NCI-H82 treated with DMSO at 0.1 percent for 48 hours (cell line): ENCODE data around the gene PNISR.

Experiments
- DNase-seq: peaks from one replicate; lab custom pipeline; 2025; ENCODE audit not compliant: unreplicated experiment; lab: John Stamatoyannopoulos, UW

PNISR gene

GRCh38 chr6:99412065-99412464 lies 13.0 kb downstream of the PNISR start:
- DNase-seq = no peak

- DNase-seq = no peak
Observed at GRCh38 chr6:99409672-99410071, 15.4 kb downstream of the PNISR start.

DNA sequence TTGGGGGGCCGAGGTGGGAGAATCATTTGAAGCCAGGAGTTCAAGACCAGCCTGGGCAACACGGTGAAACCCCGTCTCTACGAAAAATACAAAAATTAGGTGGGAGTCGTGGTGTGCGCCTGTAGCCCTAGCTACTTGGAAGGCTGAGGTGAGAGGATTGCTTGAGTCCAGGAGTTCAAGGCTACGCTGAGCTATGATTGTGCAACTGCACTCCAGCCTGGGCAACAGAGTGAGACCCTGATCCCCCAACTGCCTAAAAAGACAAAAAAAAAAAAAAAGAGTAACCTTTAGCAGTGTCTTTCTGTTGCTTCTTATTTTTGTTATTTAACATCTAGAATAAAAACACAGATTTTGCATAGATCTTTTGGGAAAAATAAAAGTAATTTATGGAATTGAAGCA lies 18.0 kb downstream of the PNISR start:
- no peak for DNase-seq

GRCh38 chr6:99402448-99402847 lies 22.7 kb downstream of the PNISR start:
- DNase-seq = no peak

DNA sequence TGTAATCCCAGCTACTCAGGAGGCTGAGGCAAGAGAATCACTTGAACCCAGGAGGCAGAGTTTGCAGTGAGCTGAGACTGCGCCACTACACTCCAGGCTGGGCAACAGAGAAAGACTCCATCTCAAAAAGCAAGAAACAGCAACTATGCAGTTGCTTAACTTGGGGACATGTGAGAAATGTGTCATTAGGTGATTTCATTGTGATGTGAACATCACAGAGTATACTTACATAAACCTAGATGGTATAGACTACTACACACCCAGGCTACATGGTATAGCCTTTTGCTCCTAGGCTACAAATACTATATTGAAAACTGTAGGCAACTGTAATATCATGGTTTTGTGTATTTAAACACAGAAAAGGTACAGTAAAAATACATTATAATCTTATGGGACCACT lies 27.8 kb downstream of the PNISR start:
- no peak for DNase-seq

GRCh38 chr6:99393698-99394531 lies 31.2 kb downstream of the PNISR start, which contains the start of gene COQ3:
COQ3 (minus strand) TSS chr6:99394195; CDS start chr6:99394179, 16 bp downstream.
- peak; percentile 44 for DNase-seq

GRCh38 chr6:99393366-99393697 lies 31.8 kb downstream of the PNISR start:
- DNase-seq = no peak

GRCh38 chr6:99390896-99391295 lies 34.2 kb downstream of the PNISR start:
- DNase-seq = no peak

DNA sequence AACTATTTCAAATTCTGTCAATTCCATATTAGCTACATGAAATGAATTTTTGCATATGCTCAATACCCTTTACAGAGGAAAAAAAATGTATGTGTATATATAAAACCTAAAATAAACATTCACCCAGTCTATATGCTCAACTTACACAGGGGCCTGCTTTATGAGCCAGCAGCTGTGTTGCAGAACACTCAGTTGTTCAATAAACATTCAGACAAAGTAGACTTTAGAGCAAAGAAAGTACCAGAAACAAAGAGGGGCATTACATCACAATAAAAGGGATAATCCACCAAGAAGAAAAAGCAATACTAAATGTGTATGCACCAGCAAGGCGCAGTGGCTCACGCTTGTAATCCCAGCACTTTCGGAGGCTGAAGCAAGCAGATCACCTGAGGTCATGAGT lies 40.6 kb downstream of the PNISR start:
- no peak for DNase-seq

DNA sequence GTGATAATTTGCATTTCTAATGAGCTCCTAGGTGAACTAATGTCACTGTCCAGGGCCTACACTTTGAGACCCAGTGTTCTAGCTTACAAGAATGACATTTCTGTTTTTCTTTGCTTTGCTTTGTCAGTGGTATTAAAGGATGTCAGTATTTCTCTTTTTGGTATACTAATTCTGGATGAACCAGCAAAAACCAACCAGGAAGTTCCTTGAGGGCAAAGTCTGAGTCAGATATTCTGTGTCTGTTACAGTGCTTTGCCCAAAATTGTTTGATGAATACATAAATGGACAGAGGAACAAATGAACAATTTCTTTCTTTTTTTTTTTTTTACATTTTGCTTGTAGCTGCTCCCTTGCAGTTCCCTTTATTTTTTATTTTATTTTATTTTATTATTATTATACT lies 46.5 kb downstream of the PNISR start:
- DNase-seq = no peak

GRCh38 chr6:99369533-99369932 lies 55.6 kb downstream of the PNISR start:
- no peak for DNase-seq

DNA sequence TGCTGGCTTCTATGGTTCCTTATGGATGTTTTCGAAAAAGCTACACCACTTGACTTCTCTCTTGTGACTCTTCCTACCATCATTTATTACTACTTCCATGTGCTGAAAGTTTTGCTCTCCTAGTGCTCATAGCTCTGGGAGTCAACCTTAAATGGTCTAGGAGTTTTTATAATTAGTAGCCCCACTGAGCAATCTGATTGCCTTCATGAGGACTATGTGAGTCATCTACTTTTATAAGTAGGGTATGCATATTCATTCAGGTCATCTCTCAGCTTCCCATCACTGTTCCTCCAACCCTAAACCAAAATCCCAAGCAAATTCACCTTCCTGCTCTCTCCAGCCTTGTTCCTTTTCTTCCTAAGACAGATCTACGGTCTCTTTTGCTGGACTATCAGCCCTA lies 58.3 kb downstream of the PNISR start:
- no peak for DNase-seq

- DNase-seq = no peak
Observed at GRCh38 chr6:99364026-99364425, 61.1 kb downstream of the PNISR start.

DNA sequence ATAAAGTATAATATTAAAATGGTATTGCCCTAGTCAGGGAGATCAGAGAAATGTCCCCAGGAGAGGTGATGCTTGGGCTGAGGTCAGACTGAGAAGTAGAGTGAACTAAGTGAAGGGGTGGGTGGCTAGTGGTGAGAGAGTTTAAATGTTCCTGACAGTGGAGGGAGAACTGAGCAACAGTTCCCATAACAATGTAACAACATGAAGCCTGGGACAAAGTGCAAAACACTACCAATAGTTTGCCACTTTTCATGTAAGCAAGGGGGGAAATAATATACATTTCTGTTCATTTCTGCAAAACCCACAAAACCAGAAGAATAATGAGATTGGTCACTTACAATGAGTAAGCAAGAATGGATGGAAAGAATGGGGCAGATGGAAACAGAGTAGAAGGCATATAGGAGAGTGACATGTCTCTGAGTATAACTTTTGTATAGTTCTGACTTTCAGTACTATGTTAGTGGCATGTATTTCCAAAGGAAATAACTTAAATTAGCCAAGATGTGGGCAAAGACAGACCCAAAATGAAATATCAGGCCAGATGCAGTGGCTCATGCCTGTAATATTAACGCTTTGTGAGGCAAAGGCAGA lies 62.3 kb downstream of the PNISR start:
- no peak for DNase-seq

- no peak for DNase-seq
Observed at GRCh38 chr6:99359800-99360199, 65.3 kb downstream of the PNISR start.

DNA sequence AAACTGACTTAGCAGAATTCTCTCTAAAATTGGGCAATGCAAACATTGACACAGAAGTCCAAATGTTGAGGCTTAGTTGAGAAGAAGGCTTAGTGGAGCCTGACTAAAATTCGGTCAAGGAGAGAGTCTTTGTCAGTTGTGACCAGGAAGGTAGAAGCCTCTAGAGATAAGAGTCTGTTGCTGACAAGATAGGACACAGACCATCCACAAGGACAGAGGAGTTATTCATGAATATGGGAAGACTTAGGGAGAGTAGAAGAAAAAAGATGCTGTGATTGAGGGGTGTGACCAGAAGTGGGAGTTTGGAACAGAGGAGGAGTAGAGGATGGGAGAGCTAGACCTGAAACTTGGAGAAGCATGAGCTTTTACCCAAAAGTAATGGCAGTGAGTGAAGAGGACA lies 68.5 kb downstream of the PNISR start:
- DNase-seq = no peak

- no peak for DNase-seq
Observed at GRCh38 chr6:99354983-99355382, 70.1 kb downstream of the PNISR start.

DNA sequence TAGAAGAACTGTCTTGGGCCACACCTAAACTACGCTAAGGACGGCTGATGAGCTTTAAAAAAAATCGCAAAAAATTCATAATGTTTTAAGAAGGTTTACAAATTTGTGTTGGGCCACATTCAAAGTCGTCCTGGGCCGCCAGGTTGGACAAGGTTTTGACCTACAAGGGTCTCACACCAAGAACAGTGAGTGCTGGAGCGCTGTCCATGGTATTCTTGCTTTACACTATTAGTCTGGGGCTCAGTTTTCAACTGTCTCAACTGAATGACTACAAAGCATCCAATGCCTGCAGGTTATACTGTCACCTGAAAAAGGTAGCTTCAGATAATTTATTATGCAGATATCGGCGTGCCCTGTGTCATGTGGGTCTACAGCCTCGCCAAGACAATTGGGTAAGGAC lies 72.0 kb downstream of the PNISR start:
- no peak for DNase-seq

DNA sequence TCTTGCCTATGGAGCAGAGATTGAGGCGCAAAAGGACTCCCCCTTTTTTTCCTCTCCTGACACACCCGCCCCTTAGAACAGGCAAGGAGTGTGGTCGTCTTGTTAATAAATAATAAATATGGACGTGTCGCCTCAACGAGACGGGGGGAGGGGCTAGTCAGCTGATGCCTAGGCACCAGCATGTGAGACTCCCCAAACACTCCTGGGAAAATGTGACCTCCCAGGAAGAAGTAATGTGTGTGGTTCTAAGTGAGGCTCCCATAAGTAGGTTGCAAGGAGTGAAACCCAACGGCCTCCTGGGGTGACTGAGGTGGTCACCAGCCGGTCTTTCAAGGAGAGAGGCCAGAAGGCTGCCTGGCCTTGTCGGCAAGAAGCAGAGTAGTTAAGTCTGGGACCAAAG lies 74.5 kb downstream of the PNISR start:
- no peak for DNase-seq

GRCh38 chr6:99349171-99350141 lies 75.7 kb downstream of the PNISR start, which contains the start of gene FAXC:
FAXC (minus strand) TSS chr6:99349674; CDS start chr6:99349372, 302 bp downstream.
- DNase-seq = peak; percentile 33
